HG02852 (cell line): ENCODE measurements around the gene TMEM208.

Experiments
- ATAC-seq: cut with Tn5 transposase; IDR thresholded peaks from one replicate; pipeline ENCODE4 v1.9.1; 2021; ENCODE audit warnings: mild to moderate bottlenecking, moderate library complexity; ENCODE audit not compliant: unreplicated experiment

TMEM208 gene

GRCh38 chr16:67271446-67271845 is 44.5 kb downstream of the TMEM208 start:
- ATAC-seq = no peak

GRCh38 chr16:67275321-67275720 is 48.4 kb downstream of the TMEM208 start:
- no peak for ATAC-seq

- no peak for ATAC-seq
These were observed 50.5 kb downstream of the TMEM208 start for GRCh38 chr16:67277294-67277998.

- peak; percentile 5 for ATAC-seq
These were observed 51.3 kb downstream of the TMEM208 start for GRCh38 chr16:67277999-67278772.
